Midbrain (tissue), 1 donor: ENCODE data around the gene CNGA1.

ENCODE experiments used
- DNase-seq: peaks from one replicate; lab custom pipeline; 2025; lab: John Stamatoyannopoulos, UW

Gene CNGA1

GRCh38 chr4:47899639-47900038 lies 116.8 kb downstream of the CNGA1 start:
- DNase-seq = no peak

- DNase-seq = no peak
Observed at GRCh38 chr4:47891928-47892327, 124.6 kb downstream of the CNGA1 start.
